Stimulated activated effector memory CD8-positive, alpha-beta T cell treated with anti-CD3 and anti-CD28 coated beads, Interleukin-12 subunit alpha, Interleukin-12 subunit beta, amount 100 ng/mL, for 72 hours (primary cell): ENCODE data around the gene FEM1B.

Experiments used
- ATAC-seq: fragments of 150-1000 bp; cut with Tn5 transposase; 2 replicates; pipeline ENCODE4 v1.10.0; 2021
- DNase-seq, 2 donors: peaks; one replicate each; pipeline ENCODE4 v3.0.0; 2021 to 2022; ENCODE audit warnings: low spot score in 2 of 2
- H3K27ac Mint-ChIP-seq: one replicate; pipeline ENCODE4 v1.8.0; 2022; ENCODE audit warnings: mild to moderate bottlenecking, mixed read lengths
- H3K36me3 Mint-ChIP-seq: one replicate; pipeline ENCODE4 v1.8.0; 2022; ENCODE audit warnings: mild to moderate bottlenecking, mixed read lengths
- H3K4me1 Mint-ChIP-seq: one replicate; pipeline ENCODE4 v1.8.0; 2022; ENCODE audit warnings: mixed read lengths
- H3K4me3 Mint-ChIP-seq: one replicate; pipeline ENCODE4 v1.8.0; 2022; ENCODE audit warnings: mild to moderate bottlenecking, mixed read lengths
- H3K9me3 Mint-ChIP-seq: one replicate; pipeline ENCODE4 v1.8.0; 2022; ENCODE audit warnings: mixed read lengths

The FEM1B gene

GRCh38 chr15:68289621-68290352 is 12.2 kb downstream of the FEM1B start:
- H3K27ac Mint-ChIP-seq, result no peak overlapping the region
- H3K9me3 Mint-ChIP-seq, result no peaks in the 10 kb centered on the region
- no peak overlapping the region for H3K4me3 Mint-ChIP-seq
- DNase-seq (no peak), ATAC-seq (no peak)
- peaks cover 65% of the 10 kb centered on the region for H3K36me3 Mint-ChIP-seq
- H3K4me1 Mint-ChIP-seq, result peaks cover 42% of the 10 kb centered on the region

DNA sequence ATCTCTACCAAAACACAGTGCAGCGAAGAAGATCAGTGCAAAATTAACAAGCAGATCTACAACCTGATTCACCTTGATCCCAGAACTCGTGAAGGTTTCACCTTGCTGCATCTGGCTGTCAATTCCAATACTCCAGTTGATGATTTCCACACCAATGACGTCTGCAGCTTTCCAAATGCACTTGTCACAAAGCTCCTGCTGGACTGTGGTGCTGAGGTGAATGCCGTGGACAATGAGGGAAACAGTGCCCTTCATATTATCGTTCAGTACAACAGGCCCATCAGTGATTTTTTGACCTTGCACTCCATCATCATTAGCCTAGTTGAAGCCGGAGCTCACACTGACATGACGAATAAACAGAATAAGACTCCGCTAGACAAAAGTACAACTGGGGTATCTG is 13.2 kb downstream of the FEM1B start:
- ATAC-seq (no peak), DNase-seq (no peak)
- H3K4me1 Mint-ChIP-seq, result peaks cover 33% of the 10 kb centered on the region
- H3K36me3 Mint-ChIP-seq, result peaks cover 56% of the 10 kb centered on the region
- no peak overlapping the region for H3K4me3 Mint-ChIP-seq
- H3K27ac Mint-ChIP-seq, result no peak overlapping the region
- no peaks in the 10 kb centered on the region for H3K9me3 Mint-ChIP-seq

GRCh38 chr15:68292157-68292781 is 14.7 kb downstream of the FEM1B start:
- Mint-ChIP-seq H3K36me3 (peaks cover 54% of the 10 kb centered on the region), H3K9me3 (no peaks in the 10 kb centered on the region), H3K4me3 (no peak overlapping the region), H3K27ac (no peak overlapping the region), H3K4me1 (peaks cover 19% of the 10 kb centered on the region)
- DNase-seq (no peak), ATAC-seq (no peak)

DNA sequence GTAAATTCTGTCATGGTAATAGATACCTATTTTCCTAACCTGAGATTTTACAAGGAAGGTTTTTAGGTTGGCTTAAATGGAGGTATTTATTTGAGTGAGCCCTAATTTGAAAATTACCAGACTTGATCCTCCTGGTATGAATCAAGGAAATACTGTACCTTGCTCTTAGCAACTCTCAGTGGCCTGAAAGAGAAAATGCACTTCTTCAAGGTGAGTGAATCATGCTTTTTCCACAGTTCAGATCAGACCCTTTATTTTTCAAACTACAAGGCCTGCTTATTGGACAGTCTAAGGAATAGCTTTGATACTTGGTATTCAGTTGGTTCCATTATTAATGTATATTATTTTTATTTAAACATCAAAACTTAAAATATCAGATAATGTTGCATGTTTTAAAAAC is 15.4 kb downstream of the FEM1B start:
- Mint-ChIP-seq H3K9me3 (no peaks in the 10 kb centered on the region), H3K36me3 (peaks cover 56% of the 10 kb centered on the region), H3K4me3 (no peak overlapping the region), H3K27ac (no peak overlapping the region), H3K4me1 (peaks cover 12% of the 10 kb centered on the region)
- DNase-seq (no peak), ATAC-seq (peak; percentile 55)

GRCh38 chr15:68295014-68295805 is 17.7 kb downstream of the FEM1B start:
- DNase-seq, result peak in 1 of 2 donors; percentile 15
- peaks cover 44% of the 10 kb centered on the region for H3K36me3 Mint-ChIP-seq
- ATAC-seq, result no peak
- H3K27ac Mint-ChIP-seq, result no peak overlapping the region
- H3K4me3 Mint-ChIP-seq, result no peak overlapping the region
- H3K9me3 Mint-ChIP-seq, result no peaks in the 10 kb centered on the region
- peaks cover 12% of the 10 kb centered on the region for H3K4me1 Mint-ChIP-seq

GRCh38 chr15:68298336-68298735 is 20.8 kb downstream of the FEM1B start:
- no peaks in the 10 kb centered on the region for H3K9me3 Mint-ChIP-seq
- DNase-seq, result no peak

GRCh38 chr15:68298882-68299381 is 21.4 kb downstream of the FEM1B start:
- DNase-seq (no peak), ATAC-seq (peak; percentile 77)
- Mint-ChIP-seq H3K9me3 (no peaks in the 10 kb centered on the region), H3K27ac (peak overlapping the region; percentile 89), H3K36me3 (peaks cover 21% of the 10 kb centered on the region), H3K4me1 (peaks cover 12% of the 10 kb centered on the region), H3K4me3 (peak overlapping the region; percentile 57)

More at GRCh38 chr15:68298336-68298735, 20.8 kb downstream of the FEM1B start:
- peaks cover 12% of the 10 kb centered on the region for H3K4me1 Mint-ChIP-seq
- peaks cover 22% of the 10 kb centered on the region for H3K36me3 Mint-ChIP-seq
- ATAC-seq, result no peak
- peak overlapping the region; percentile 89 for H3K27ac Mint-ChIP-seq
- H3K4me3 Mint-ChIP-seq, result peak overlapping the region; percentile 57

DNA sequence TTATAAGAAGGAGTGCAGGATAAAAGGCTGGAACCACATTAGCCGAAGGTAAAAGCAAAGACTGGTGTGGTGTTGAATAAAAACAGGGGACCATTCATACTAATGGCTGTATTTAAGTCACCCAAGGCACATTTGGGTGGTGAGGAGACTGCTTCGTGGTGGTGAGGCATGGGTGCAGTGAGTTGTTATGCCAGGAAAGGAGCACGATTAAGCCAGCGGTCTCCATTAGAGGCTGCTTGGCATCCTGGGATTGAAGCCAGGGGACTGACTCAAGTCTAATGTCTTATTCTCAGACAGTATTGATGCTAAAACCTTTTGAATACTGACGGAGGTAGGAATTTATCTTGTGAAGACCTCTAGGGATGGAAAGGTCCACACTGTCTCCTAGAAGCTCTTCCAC is 21.9 kb downstream of the FEM1B start:
- H3K4me1 Mint-ChIP-seq, result peaks cover 12% of the 10 kb centered on the region
- peak overlapping the region; percentile 57 for H3K4me3 Mint-ChIP-seq
- no peaks in the 10 kb centered on the region for H3K9me3 Mint-ChIP-seq
- no peak for DNase-seq
- H3K36me3 Mint-ChIP-seq, result peaks cover 21% of the 10 kb centered on the region
- peak overlapping the region; percentile 89 for H3K27ac Mint-ChIP-seq
- no peak for ATAC-seq

- no peak overlapping the region for H3K27ac Mint-ChIP-seq
- H3K4me3 Mint-ChIP-seq, result no peak overlapping the region
- H3K36me3 Mint-ChIP-seq, result peaks cover 21% of the 10 kb centered on the region
- H3K4me1 Mint-ChIP-seq, result peaks cover 12% of the 10 kb centered on the region
- no peak for ATAC-seq
- DNase-seq, result no peak
- H3K9me3 Mint-ChIP-seq, result no peaks in the 10 kb centered on the region
These were observed 22.8 kb downstream of the FEM1B start for GRCh38 chr15:68300115-68300940.

GRCh38 chr15:68301301-68301700 is 23.8 kb downstream of the FEM1B start:
- Mint-ChIP-seq H3K4me1 (peaks cover 13% of the 10 kb centered on the region), H3K4me3 (no peak overlapping the region), H3K9me3 (no peaks in the 10 kb centered on the region), H3K27ac (no peak overlapping the region), H3K36me3 (peaks cover 18% of the 10 kb centered on the region)
- DNase-seq (no peak), ATAC-seq (no peak)

DNA sequence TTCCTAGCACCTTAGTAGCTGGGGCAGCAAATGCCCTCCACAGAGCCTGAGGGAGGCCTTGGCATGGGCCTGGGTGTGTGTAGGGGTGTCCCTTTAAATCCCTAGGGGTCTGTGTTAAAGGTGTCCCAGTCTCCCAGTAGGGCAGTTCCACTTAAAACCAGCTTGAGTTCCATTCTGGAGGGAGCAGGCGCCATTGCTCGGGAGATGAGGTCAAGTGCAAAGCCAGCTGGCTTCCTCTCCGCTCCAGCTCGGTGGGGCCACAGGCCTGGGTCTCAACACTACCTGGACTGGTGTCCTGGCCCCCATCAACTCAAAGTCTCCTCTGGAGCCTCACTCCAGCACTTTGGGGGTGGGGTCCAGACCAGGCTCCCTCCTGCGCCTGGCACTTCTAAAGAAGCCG is 25.2 kb downstream of the FEM1B start:
- no peak for DNase-seq

DNA sequence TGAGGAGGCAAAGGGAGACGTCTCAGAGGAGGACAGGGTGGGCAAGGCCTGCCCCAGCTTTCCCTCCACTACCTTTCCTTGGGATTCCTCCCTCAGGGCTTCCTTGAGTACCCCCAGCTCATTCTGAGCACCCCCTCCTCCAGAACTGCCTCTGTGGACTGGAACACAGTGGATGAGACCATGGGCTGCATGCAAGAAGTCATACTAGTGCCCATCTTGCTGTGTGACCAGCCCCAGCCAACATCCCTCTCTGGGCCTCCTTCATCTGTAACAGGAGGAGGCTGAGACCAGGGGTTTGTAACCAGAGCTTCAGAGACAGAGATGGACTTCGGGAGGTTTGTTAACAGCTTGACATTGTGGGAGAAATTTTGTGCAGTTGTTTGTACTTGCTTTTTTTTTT is 25.6 kb downstream of the FEM1B start:
- no peak overlapping the region for H3K27ac Mint-ChIP-seq
- DNase-seq (no peak), ATAC-seq (no peak)
- peaks cover 5% of the 10 kb centered on the region for H3K36me3 Mint-ChIP-seq
- no peaks in the 10 kb centered on the region for H3K9me3 Mint-ChIP-seq
- no peak overlapping the region for H3K4me3 Mint-ChIP-seq
- H3K4me1 Mint-ChIP-seq, result peaks cover 21% of the 10 kb centered on the region

More for the DNA sequence above, 25.2 kb downstream of the FEM1B start:
- peaks cover 21% of the 10 kb centered on the region for H3K4me1 Mint-ChIP-seq
- peaks cover 5% of the 10 kb centered on the region for H3K36me3 Mint-ChIP-seq
- no peak overlapping the region for H3K27ac Mint-ChIP-seq
- no peak for ATAC-seq
- no peak overlapping the region for H3K4me3 Mint-ChIP-seq
- no peaks in the 10 kb centered on the region for H3K9me3 Mint-ChIP-seq

DNA sequence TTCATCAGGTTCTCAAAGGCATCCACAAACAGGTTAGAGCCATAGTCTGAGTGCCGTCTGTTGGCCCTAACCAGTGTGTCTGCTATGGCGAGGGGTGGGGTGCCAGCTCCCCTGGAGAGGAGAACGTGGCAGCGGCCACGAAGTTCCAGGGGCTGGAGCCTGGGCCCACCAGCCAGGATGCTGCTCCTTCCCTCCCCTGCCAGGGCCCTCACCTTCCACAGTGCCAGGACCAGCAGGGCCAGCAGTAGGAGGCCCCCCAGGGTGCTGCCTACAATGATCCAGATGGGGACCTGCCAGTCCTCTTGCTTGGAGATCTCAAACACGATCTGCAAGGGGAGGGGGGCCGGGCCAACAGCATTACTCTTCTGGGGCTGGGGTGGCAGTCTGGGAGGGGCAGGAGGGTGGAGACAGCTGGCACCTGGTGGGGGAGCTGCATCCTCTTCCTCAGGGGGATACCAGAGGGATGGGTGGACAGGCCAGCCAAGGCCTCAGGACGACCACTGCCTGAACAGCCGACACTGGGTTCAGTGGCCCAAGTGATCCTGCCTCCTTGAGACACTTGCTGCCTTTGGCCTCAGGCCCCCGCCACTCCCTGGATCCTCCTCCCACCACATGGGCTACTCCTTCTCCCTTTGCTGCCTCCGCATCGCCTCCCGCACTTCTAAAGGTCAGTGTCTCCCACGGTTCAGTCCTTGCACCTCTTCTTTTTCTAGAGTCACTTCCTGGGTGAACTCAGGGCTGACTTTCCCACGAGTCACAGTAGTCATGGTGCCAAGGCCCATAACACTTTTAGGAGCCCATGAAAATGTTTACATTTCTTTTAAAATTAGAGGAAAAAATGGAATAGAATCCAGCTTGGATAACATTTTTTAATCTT is 26.3 kb downstream of the FEM1B start:
- Mint-ChIP-seq H3K36me3 (peaks cover 5% of the 10 kb centered on the region), H3K9me3 (no peaks in the 10 kb centered on the region), H3K4me1 (peaks cover 18% of the 10 kb centered on the region), H3K4me3 (no peak overlapping the region), H3K27ac (no peak overlapping the region)
- no peak for DNase-seq
- no peak for ATAC-seq
